Embryonic facial prominence (tissue), 1 donor: Measurements from ENCODE around the gene SF1.

ENCODE experiments used
- DNase-seq: peaks from one replicate; pipeline ENCODE4 v3.0.0-alpha.2; 2016; ENCODE audit errors: extremely low spot score

Gene SF1

GRCh38 chr11:64759722-64760719 is 18.3 kb downstream of the SF1 start, which contains the start of gene PYGM:
Gene PYGM, minus strand, starts transcription at chr11:64759974. Its CDS starts 76 bp downstream, at chr11:64759898.
- DNase-seq = no peak

DNA sequence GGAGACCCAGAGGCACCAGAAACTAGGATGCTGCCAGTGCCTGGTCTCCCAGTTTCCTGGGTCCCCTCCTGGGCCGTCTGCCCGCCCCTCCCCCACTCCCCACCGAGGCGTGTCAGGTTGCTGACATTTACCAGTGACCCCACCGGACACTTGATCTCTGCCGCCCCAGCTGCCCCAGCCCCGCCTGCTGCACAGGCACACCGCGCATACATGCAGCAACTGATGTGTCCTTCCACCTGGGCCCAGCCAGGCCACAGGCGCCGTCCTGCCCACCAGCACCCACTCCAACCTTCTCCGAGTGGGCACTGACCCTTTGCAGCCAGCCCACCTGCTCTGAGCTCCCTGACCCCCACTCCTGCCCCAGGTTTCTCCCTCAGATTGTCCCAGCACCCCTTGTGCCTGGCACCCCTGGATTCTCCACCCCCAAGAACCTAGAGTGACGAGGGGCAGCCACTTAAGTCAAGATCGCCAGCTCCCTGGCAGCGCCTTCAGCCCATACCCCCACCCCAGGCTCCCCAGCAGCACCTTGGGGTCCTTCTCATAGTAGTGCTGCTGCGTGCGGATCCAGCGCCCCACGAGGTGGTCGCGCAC is 19.1 kb downstream of the SF1 start:
- no peak for DNase-seq

- no peak for DNase-seq
These were observed 19.8 kb downstream of the SF1 start for GRCh38 chr11:64758330-64759079.

- no peak for DNase-seq
These were observed 20.6 kb downstream of the SF1 start for GRCh38 chr11:64757549-64758329.

GRCh38 chr11:64755681-64756361 is 22.5 kb downstream of the SF1 start:
- no peak for DNase-seq

GRCh38 chr11:64754919-64755662 is 23.3 kb downstream of the SF1 start:
- DNase-seq = no peak

DNA sequence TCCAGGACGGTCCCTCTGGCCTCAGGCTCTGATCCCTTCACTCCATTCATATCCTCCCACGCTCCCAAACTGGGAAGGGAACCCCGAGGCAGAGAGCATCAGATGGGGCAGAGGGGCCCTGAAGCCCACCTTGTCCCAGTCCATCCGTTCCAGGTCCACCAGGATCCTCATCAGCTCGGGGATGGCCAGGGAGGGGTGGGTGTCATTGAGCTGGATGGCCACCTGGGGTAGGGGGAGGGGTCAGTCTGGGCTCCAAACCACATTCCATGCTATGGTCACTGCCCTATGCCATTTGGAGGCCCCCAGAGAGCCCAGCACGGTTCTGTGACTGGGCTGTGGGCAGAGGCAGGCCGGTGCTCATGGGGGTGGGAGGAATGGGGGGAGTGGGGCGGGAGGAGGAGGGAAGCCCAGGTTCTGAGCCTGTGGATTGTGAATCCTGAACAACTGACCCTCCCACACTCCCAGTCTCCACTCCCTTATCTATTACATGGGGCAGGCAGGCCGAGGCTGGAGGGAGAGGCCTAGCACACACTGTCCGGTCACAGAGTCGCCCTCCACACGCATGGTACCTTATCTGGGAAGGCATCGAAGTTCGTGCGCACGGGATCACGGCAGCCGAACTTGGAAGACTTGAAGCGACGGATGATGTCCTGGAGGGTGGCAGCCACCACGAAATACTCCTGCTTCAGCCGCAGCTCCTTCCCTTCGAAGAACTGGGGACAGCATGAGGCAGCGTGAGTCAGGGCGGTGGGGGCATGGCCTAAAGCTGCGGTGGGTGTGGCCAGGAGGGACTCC is 24.0 kb downstream of the SF1 start:
- DNase-seq = no peak

- DNase-seq = no peak
These were observed 24.8 kb downstream of the SF1 start for GRCh38 chr11:64753380-64754123.

DNA sequence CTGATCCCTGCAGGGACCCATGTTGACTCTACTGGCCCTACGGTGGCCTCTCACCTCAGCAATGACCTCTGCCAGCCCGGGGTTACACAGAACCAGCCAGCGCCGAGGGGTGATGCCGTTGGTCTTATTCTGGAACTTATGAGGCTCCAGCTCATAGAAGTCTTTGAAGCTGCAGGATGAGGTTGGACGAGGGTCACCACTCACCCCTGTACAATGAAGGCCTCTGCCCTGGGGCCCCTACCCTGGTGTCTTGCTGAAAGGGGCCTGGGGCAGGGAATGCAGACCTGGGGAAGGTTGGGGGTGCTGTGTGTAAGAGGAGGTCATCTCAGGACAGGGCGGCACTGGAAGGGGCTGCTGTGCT is 25.3 kb downstream of the SF1 start:
- DNase-seq = no peak

GRCh38 chr11:64752175-64752970 is 26.0 kb downstream of the SF1 start:
- no peak for DNase-seq

DNA sequence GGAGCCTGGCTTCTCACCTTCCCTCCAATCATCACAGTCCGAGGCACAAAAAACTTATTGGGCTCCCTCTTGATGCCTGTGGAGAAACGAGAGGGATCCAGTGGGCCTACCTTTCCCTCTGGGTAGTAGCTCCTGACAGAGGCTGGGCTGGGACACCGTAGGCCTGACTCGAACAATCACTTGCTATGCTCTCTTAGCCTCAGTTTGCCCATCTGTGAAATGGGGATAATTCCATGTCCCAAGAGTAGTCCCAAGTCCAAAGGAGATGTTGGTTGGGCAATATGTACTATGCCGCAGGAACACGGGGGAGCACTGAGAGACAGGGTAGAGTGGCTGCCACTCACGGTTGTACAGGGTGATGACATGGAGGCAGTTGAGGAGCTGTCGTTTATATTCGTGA is 26.8 kb downstream of the SF1 start:
- no peak for DNase-seq

DNA sequence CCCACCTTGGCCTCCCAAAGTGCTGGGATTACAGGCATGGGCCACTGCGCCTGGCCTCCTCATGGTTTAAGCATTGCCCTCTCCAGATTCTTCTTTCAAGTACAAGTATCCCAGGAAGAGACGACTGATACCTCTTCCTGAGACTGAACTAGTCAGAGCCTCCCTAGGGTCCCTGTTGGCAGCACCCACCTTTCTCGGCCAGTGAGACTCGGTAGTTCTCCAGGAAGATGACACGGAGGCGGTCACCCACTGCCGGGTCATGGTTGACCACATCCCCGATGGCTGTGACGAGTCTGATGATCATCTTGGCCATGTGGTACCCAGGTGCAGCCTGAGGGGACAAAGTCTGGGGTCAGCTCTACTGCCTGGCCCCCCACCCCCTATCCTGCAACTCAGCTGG is 27.2 kb downstream of the SF1 start:
- DNase-seq = no peak

GRCh38 chr11:64750361-64751054 is 27.8 kb downstream of the SF1 start:
- no peak for DNase-seq

DNA sequence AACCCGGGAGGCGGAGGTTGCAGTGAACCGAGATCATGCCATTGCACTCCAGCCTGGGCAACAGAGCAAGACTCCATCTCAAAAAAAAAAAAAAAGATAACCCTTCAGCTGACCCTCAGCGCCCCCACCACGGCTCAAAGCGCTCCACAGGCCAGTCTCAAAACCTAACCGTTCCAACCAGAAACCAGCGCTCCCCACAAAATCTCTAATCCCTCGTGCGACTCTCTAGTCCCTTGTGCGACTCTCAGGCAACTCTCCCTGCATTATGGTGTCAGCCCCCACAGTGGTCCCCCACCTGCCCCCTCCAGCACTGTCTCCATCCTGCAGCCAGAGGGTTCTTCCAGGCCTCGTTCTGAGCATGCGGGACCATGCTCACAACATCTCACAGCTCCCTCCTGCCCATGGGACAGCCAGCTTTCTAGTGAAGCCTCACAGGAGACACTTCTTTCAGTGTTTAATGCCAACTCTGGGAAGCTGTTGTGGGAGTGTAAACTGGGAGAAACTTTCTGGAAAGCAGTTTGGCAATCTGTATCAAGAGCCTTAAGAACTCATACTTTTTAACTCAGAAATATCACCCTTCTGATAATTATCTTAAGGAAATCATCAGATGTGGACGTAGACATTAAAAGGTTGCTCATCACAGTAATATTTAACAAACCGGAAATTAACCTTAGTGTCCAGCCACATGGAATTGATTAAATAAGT is 30.2 kb downstream of the SF1 start:
- no peak for DNase-seq

- no peak for DNase-seq
These were observed 31.9 kb downstream of the SF1 start for GRCh38 chr11:64746486-64746885.

- no peak for DNase-seq
These were observed 32.6 kb downstream of the SF1 start for GRCh38 chr11:64745521-64746328.
